NB4 (cell line): Measurements from ENCODE around the gene WDR38.

Experiments
- MAX ChIP-seq: IDR thresholded peaks from 2 replicates; pipeline ENCODE4 v1.6.1; 2011; ENCODE audit warnings: low read depth, low read length
- MYC ChIP-seq: IDR thresholded peaks from 2 replicates; pipeline ENCODE4 v1.6.1; 2011; ENCODE audit warnings: low read depth, low read length
- POLR2A ChIP-seq: IDR thresholded peaks from 2 replicates; pipeline ENCODE4 v1.6.1; 2011; ENCODE audit warnings: mild to moderate bottlenecking; ENCODE audit not compliant: insufficient read length; ENCODE audit errors: extremely low read depth
- TF ChIP-seq, protein P1 (sequence below): IDR thresholded peaks from one replicate; pipeline ENCODE4 v1.5.1; 2012; ENCODE audit warnings: low read depth, low read length

GRCh38 chr9:124869986-124870560 lies 16.8 kb downstream of the WDR38 start:
- TF ChIP-seq, protein P1, sequence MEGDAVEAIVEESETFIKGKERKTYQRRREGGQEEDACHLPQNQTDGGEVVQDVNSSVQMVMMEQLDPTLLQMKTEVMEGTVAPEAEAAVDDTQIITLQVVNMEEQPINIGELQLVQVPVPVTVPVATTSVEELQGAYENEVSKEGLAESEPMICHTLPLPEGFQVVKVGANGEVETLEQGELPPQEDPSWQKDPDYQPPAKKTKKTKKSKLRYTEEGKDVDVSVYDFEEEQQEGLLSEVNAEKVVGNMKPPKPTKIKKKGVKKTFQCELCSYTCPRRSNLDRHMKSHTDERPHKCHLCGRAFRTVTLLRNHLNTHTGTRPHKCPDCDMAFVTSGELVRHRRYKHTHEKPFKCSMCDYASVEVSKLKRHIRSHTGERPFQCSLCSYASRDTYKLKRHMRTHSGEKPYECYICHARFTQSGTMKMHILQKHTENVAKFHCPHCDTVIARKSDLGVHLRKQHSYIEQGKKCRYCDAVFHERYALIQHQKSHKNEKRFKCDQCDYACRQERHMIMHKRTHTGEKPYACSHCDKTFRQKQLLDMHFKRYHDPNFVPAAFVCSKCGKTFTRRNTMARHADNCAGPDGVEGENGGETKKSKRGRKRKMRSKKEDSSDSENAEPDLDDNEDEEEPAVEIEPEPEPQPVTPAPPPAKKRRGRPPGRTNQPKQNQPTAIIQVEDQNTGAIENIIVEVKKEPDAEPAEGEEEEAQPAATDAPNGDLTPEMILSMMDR = no peak
- TF ChIP-seq POLR2A = no peak
- TF ChIP-seq MYC = peak; percentile 53; the same call in 1 of the 2 replicates
- 0 out of 2 replicates have a peak, but pooled peaks have one; percentile 13 for TF ChIP-seq MAX
